ENCODE data around the gene BST1.

BST1 gene

DNA sequence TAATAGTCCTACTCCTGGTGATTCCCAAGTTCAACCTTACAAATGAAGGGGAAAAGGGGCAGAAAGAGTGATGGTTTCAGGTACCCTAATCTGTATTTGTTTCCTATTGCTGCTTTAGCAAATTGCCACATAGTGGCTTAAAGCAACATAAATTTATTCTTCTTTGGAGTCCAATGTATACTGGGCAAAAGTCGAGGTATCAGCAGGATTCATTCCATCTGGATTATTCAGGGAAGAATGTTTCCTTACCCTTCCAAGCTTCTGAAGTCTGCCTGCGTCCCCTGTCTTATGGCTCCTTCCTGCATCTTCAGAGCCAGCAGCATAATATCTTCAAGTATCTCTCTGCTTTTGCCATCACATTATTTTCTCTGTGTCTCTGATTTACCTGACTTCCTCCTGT lies 10.3 kb upstream of the BST1 start:
- Mint-ChIP-seq H3K9me3 (no peaks in the 10 kb centered on the region), H3K27me3 (ENCODE audit: low read depth) (no peaks in the 10 kb centered on the region), H3K36me3 (ENCODE audit: low read depth) (peaks cover 33% of the 10 kb centered on the region), H3K27ac (no peak overlapping the region), H3K4me3 (no peak overlapping the region), H3K4me1 (peaks cover 11% of the 10 kb centered on the region)
- TF ChIP-seq, protein P1, sequence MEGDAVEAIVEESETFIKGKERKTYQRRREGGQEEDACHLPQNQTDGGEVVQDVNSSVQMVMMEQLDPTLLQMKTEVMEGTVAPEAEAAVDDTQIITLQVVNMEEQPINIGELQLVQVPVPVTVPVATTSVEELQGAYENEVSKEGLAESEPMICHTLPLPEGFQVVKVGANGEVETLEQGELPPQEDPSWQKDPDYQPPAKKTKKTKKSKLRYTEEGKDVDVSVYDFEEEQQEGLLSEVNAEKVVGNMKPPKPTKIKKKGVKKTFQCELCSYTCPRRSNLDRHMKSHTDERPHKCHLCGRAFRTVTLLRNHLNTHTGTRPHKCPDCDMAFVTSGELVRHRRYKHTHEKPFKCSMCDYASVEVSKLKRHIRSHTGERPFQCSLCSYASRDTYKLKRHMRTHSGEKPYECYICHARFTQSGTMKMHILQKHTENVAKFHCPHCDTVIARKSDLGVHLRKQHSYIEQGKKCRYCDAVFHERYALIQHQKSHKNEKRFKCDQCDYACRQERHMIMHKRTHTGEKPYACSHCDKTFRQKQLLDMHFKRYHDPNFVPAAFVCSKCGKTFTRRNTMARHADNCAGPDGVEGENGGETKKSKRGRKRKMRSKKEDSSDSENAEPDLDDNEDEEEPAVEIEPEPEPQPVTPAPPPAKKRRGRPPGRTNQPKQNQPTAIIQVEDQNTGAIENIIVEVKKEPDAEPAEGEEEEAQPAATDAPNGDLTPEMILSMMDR (IDR thresholded peaks at IDR 0.05; ENCODE audit: unreplicated experiment in 3 of 3) = no peak

DNA sequence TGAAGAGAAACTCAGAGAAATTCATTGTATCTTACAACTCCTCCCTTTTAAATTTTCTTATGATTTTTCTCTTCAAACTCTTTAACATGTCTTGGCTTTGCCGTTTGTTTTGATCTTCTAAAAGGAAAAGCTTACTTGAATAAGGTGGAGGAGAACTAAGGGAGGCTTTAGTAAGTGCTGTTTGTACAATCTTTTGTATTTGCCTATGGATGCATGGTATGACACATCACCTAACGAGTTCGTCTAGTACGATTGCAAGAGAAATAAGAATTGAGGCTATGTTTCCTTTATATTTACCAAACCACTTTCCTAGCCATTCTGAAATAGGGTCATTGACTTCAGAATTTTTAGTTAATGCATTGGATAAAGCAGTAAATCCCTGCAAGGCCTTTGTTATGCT lies 8.4 kb upstream of the BST1 start:
- Mint-ChIP-seq H3K9me3 (peaks cover 3% of the 10 kb centered on the region), H3K4me3 (no peak overlapping the region), H3K27ac (peak overlapping the region in 1 of 3 experiments; percentile 37), H3K36me3 (ENCODE audit: low read depth) (peaks cover 17% of the 10 kb centered on the region), H3K4me1 (peaks cover 11% of the 10 kb centered on the region), H3K27me3 (ENCODE audit: low read depth) (no peaks in the 10 kb centered on the region)
- TF ChIP-seq, protein P1 (IDR thresholded peaks at IDR 0.05; ENCODE audit: unreplicated experiment in 3 of 3) = no peak

DNA sequence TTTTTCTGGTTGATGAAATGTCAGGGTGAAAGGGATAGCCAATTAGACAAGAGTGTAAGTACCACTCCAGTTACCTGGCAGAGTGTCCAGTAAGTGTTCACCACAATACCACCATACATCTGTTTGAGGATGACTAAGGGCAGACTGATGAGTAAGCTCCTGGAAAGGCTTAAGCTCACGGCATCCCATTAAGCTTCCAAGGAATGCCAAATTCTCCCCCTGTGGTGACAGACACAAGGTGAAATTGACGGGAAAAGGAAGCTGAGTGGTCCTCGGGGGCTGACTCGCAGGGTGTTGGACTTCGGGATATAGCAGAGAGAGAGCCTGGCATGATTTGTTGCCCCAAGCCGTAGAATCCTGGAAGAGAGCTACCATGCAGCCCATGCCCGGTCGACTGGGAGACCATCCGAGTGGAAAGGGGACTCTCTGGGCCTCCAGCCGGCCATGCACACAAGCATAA lies 7.6 kb upstream of the BST1 start:
- Mint-ChIP-seq H3K4me1 (peaks cover 7% of the 10 kb centered on the region), H3K27me3 (ENCODE audit: low read depth) (peaks cover 4% of the 10 kb centered on the region), H3K36me3 (ENCODE audit: low read depth) (peaks cover 10% of the 10 kb centered on the region), H3K27ac (no peak overlapping the region), H3K4me3 (no peak overlapping the region), H3K9me3 (peaks cover 3% of the 10 kb centered on the region)
- TF ChIP-seq, protein P1 (IDR thresholded peaks at IDR 0.05; ENCODE audit: unreplicated experiment in 3 of 3) = no peak

DNA sequence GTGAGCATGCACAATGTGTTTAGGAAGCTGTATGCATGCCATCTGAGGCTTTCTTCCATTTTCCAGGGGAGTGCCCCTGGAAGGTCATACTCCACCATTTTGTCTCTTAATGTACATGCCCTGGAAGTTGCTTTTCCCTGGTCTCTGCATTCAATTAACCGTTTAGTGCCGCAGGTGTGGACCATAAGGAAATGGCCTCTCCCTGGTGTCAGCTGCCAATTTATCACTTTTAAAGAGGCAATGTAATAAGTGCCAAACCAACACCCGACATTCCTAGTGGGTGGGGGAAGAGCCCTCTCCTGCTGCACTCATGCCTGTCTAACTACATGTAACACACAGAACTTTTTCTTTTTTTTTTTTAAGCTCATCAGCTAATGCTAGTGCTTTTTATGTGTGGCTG lies 7.1 kb upstream of the BST1 start:
- H3K9me3 Mint-ChIP-seq = peaks cover 3% of the 10 kb centered on the region
- H3K4me3 Mint-ChIP-seq = no peak overlapping the region
- H3K27me3 Mint-ChIP-seq (ENCODE audit: low read depth) = peaks cover 4% of the 10 kb centered on the region
- peaks cover 5% of the 10 kb centered on the region for H3K36me3 Mint-ChIP-seq (ENCODE audit: low read depth)
- no peak overlapping the region for H3K27ac Mint-ChIP-seq
- TF ChIP-seq, protein P1 (IDR thresholded peaks at IDR 0.05; ENCODE audit: unreplicated experiment in 3 of 3) = no peak
- peaks cover 2% of the 10 kb centered on the region for H3K4me1 Mint-ChIP-seq

DNA sequence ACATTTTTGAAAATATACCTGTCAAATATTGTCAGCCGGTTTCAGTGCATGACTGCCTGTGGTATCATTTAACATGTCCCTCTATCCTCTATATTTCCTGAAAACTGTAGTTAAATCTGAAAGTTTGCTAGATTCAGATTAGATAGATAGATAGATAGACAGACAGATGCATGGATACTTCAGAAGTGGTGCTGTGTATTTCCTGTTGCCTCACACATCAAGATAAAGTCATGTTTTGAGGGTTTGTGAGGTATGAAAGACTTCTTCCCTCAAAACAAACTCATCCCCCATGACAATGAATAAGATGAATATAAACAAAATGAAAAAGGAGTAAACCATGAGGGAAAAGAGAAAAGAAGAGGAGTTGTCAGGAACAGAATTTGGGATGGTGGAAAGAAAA lies 6.0 kb upstream of the BST1 start:
- H3K9me3 Mint-ChIP-seq = peaks cover 3% of the 10 kb centered on the region
- H3K4me3 Mint-ChIP-seq = no peak overlapping the region
- TF ChIP-seq, protein P1 (IDR thresholded peaks at IDR 0.05; ENCODE audit: unreplicated experiment in 3 of 3) = no peak
- H3K4me1 Mint-ChIP-seq = no peaks in the 10 kb centered on the region
- H3K27me3 Mint-ChIP-seq (ENCODE audit: low read depth) = peaks cover 4% of the 10 kb centered on the region
- peaks cover 4% of the 10 kb centered on the region for H3K36me3 Mint-ChIP-seq (ENCODE audit: low read depth)
- H3K27ac Mint-ChIP-seq = no peak overlapping the region

GRCh38 chr4:15703439-15703838 lies 574 bp downstream of the BST1 start:
- Mint-ChIP-seq H3K4me1 (no peaks in the 10 kb centered on the region), H3K27me3 (ENCODE audit: low read depth) (peaks cover 4% of the 10 kb centered on the region), H3K9me3 (peaks cover 3% of the 10 kb centered on the region), H3K27ac (no peak overlapping the region), H3K36me3 (ENCODE audit: low read depth) (no peaks in the 10 kb centered on the region), H3K4me3 (no peak overlapping the region)
- TF ChIP-seq, protein P1 (IDR thresholded peaks at IDR 0.05; ENCODE audit: unreplicated experiment in 3 of 3) = no peak
